ENCODE data around the gene GSTA4. TPM values are rescaled to one million over a fixed set of nuclear protein-coding genes. Genes with fewer than 3 reads are reported as not detected.

GSTA4 gene
- total and polyA plus RNA-seq, 11 donors = 8.5 to 17.0 (median 12.0) TPM

GRCh38 chr6:53005663-53006250 lies 10.7 kb upstream of the GSTA4 start:
- Histone ChIP-seq H3K36me3 (peaks cover 0 to 99% (median 70%) of the 10 kb centered on the region in 9 donors), H3K4me3 (no peak overlapping the region), H3K4me1 (no peaks in the 10 kb centered on the region), H3K9me3 (no peaks in the 10 kb centered on the region), H3K27ac (no peak overlapping the region), H3K27me3 (no peaks in the 10 kb centered on the region)
- ATAC-seq (no peak), DNase-seq (no peak)
- intact Hi-C loops (cut with DNase I) = loop anchor here in 1 of 10 donors (5.0 kb wide), 1 partner anchor 37 kb away; no protein-coding TSS in a partner anchor
- 69 to 76% (median 75%) methylated on average over 2 of the region's 2 CpGs for WGBS, 4 donors
- no peak for TF ChIP-seq CTCF (IDR thresholded peaks at IDR 0.05)
- no peak for TF ChIP-seq POLR2A (IDR thresholded peaks at IDR 0.05)

GRCh38 chr6:52999456-52999855 lies 4.4 kb upstream of the GSTA4 start:
- intact Hi-C loops (cut with DNase I) = loop anchor here in 5 of 10 donors (5.0 to 10.0 kb wide), 5 partner anchors 115 to 485 kb away; no protein-coding TSS in a partner anchor
- Histone ChIP-seq H3K36me3 (peaks cover 0 to 36% (median 12%) of the 10 kb centered on the region in 9 donors), H3K27me3 (no peaks in the 10 kb centered on the region), H3K27ac (no peak overlapping the region), H3K4me1 (peaks cover 0 to 10% (median 7%) of the 10 kb centered on the region in 12 donors), H3K9me3 (no peaks in the 10 kb centered on the region), H3K4me3 (no peak overlapping the region)
- 84 to 90% (median 89%) methylated on average over 6 of the region's 6 CpGs for WGBS, 4 donors
- DNase-seq = no peak
- TF ChIP-seq POLR2A (IDR thresholded peaks at IDR 0.05) = no peak
- no peak for TF ChIP-seq CTCF (IDR thresholded peaks at IDR 0.05)
- no peak for ATAC-seq

GRCh38 chr6:52998603-52999002 lies 3.5 kb upstream of the GSTA4 start:
- peaks cover 0 to 14% (median 9%) of the 10 kb centered on the region in 12 donors for H3K4me1 ChIP-seq
- WGBS, 4 donors = 89 to 96% (median 94%) methylated on average over 4 of the region's 4 CpGs
- intact Hi-C loops (cut with DNase I) = loop anchor here in 5 of 10 donors (5.0 to 10.0 kb wide), 5 partner anchors 114 to 486 kb away; no protein-coding TSS in a partner anchor
- no peak for ATAC-seq
- no peaks in the 10 kb centered on the region for H3K27me3 ChIP-seq
- no peak overlapping the region for H3K27ac ChIP-seq
- DNase-seq = no peak
- TF ChIP-seq POLR2A (IDR thresholded peaks at IDR 0.05) (no peak), CTCF (IDR thresholded peaks at IDR 0.05) (no peak)
- H3K9me3 ChIP-seq = no peaks in the 10 kb centered on the region
- no peak overlapping the region for H3K4me3 ChIP-seq
- H3K36me3 ChIP-seq = peaks cover 0 to 28% (median 3%) of the 10 kb centered on the region in 9 donors

- Histone ChIP-seq H3K9me3 (no peaks in the 10 kb centered on the region), H3K36me3 (peaks cover 0 to 4% (median 0%) of the 10 kb centered on the region in 9 donors), H3K27ac (peak overlapping the region in 11 of 12 donors; percentile 58 to 98 (median 91)), H3K4me3 (peak overlapping the region in 10 of 12 donors; percentile 26 to 80 (median 58)), H3K4me1 (peaks cover 0 to 25% (median 15%) of the 10 kb centered on the region in 12 donors), H3K27me3 (no peaks in the 10 kb centered on the region)
- DNase-seq (peak in 4 of 5 donors; percentile 44 to 51 (median 45)), ATAC-seq (peak in 2 of 4 donors; percentile 4 to 7)
- TF ChIP-seq CTCF (IDR thresholded peaks at IDR 0.05) = no peak
- no peak for TF ChIP-seq POLR2A (IDR thresholded peaks at IDR 0.05)
- 15 to 22% (median 19%) methylated on average over 21 of the region's 21 CpGs for WGBS, 4 donors
- intact Hi-C loops (cut with DNase I) = loop anchor here in 5 of 10 donors (2.0 to 10.0 kb wide), 7 partner anchors 71 to 577 kb away; no protein-coding TSS in a partner anchor
These were observed 995 bp upstream of the GSTA4 start for GRCh38 chr6:52995913-52996645.

Data from heart left ventricle (tissue), 16 donors.